Skin epidermis (tissue), 12 donors: ENCODE results near the gene FOXA3.
"Not testable (repeated sequence)": the region's sequence is repeated elsewhere in the genome, so short reads cannot be mapped to it uniquely, and the experiment has no call there.

Experiments
- H3K27ac ChIP-seq, 21 experiments: fragments of 200-600 bp; sonication (generic) in 11 of 21; one replicate each; pipeline ENCODE4 v1.5.0; 2020; ENCODE audit warnings: mild to moderate bottlenecking in 3 of 21, inconsistent platforms in 2 of 21, moderate library complexity in 2 of 21
- H3K4me3 ChIP-seq, 7 experiments: fragments of 200-600 bp; sonication (generic) in 2 of 7; one replicate each; pipeline ENCODE4 v1.5.0; 2020; ENCODE audit warnings: inconsistent platforms in 2 of 7, mild to moderate bottlenecking in 2 of 7, moderate library complexity in 1 of 7

The FOXA3 gene

DNA sequence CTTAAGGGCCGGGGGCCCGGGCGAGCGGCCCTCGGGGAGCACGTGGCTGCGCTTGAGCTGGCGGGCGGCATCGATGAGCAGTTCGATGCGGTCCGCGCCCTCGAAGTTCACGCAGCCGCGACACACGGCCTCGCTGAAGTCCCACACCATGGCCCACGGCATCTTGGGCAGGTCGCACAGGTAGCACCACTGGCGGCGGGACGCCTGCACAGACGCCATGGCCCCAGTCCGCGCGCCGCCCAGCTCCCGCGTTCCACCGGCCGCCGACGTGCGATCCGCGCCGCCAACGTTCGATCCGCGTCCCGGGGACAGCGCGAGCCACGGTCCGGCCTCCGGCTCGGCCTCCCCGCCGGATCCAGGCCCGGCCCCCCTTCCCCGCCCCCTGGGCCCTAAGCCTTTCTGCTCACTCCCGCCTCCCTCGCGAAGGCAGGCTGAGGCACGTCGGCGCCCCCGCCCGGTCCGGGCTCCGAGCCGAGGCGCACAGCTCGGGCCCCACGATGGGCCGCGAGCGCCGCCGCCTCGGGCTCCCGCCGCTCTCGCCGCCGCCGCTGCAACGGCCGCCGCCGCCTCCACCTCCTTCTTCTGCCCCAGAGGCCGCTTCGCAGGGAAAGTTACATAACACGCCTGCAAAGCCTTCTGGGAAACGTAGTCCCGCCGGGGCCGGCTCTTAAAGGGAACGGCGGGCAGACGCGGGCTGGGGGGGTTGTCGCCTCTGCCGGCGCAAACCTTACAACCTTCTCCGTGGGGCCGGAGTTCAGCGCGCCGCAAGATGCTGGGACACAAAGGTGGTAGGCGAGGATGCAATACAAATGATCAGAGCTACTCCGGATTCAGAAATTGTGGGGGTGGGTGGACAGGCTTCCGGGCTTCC, 21.7 kb downstream of the FOXA3 start, which contains the start of gene IRF2BP1:
IRF2BP1 (minus strand) TSS at position 586 of the 871 bp plus-strand sequence; CDS start at position 219, 367 bp downstream.
- Histone ChIP-seq H3K4me3 (peak within 1 kb of the TSS; percentile 42 to 93 (median 74)), H3K27ac (peak within 1 kb of the TSS; percentile 59 to 97 (median 88))

DNA sequence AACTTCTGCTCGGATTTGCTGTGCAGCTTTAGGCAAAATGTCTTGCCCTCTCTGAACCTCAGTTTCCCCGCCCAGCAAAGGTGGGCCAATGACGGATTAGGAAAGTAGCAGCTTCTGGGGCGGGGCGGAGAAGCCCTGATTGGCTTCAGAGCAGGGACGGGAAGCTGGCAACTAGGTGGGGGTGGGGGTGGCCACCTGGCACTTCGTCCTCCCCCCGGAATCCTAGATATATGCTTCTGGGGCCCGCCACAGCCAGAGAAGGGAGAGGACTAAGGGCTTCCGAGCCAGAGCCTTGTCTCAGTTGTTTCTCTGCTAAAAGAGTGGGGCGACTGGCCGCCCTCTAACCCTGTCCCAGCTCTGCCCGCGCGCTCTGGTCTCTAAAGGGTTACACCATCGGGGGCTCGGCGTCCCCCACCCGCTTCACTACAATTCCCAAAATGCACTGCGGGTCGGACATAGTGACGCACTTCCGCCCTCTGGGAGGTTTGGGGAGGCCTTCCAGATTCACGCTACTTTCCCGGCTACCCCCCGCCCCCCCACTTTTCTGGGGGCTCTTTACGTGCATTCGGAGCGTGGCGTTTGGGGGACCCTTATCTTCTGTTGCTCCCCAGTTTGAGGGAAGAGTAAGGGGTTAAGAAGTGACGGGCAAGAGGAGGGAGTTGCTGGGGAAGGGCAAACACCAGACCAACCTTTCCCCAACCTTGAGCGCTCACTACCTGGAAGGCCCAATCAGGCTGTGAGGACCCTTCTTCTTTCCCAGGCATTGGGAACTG, 22.5 kb downstream of the FOXA3 start:
- Histone ChIP-seq H3K27ac (peak overlapping the region in 20 of 21 experiments; percentile 70 to 97 (median 88)), H3K4me3 (peak overlapping the region; percentile 42 to 93 (median 74))

DNA sequence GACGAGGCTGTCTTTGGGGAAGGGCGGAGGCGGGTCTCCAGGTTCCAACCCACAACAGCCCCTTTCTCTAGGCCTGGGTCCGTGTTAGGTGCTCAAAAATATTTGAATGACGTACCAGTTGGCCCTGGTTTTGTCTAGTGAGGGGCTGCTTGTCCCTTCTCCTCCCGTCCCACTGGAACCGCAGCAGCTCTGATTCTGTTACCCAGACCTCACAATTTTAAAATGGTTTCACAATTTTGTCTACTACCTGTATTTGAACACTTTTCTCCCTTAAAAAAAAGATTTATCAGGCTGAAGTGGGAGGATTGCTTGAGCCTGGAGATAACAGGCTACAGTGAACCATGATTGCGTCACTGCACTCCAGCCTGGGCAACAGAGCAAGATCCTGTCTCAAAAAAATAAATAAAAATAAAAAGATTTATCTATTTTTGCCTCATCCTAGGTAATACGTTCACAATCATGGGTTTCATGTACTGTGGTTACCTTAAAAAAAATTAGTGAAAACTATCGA, 23.1 kb downstream of the FOXA3 start:
- Histone ChIP-seq H3K27ac (peak overlapping the region in 20 of 21 experiments; percentile 70 to 97 (median 88)), H3K4me3 (peak overlapping the region; percentile 42 to 93 (median 74))

DNA sequence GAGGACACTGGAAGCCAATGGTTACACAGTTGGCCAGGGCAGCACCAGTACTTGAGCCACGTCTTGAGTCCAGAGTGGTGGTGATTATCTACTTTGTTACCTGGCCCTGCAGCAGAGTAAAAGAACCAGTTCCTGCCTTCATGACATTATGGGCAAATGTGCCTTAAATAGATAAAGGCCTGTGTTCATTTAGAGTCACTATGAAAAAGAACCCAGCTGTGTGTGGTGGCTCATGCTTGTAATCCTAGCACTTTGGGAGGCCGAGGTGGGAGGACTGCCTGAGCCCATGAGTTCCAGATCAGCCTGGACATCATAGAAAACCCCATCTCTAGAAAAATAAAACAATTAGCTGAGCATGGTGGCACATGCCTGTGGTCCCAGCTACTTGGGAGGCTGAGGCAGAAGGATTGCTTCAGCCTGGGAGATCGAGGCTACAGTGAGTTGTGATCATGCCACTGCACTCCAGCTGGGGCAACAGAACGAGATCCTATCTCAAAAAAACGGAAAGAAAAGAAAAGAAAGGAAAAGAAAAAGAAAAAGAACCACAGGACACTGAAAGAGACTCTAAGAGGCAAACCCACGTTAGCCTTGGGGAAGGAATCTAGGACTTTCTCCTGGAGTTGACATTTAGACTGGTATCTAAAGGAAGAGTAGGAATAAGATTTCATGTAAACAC, 25.2 kb downstream of the FOXA3 start:
- no peak overlapping the region for H3K4me3 ChIP-seq
- H3K27ac ChIP-seq, result no peak overlapping the region

DNA sequence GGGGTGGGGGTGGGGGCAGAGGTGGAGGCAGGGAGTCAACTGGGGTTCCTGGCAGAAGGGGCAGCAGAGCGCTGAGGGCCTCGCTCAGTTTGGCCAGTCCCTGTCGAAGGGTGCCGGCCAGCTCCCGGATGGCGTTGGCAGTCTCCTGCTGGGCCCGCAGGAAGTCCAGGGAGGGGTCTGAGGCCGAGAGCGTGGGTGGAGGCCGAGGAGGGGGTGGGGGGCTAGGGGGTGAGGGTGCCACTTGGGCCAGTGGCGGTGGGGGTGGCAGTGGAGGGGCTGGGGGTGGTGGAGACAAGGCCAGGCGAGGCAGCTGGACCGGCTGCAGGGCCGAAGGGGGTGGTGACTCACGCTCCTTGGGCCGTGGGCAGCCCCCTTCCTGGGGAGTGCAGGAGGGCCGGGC, 26.8 kb downstream of the FOXA3 start:
- Histone ChIP-seq H3K27ac (no peak overlapping the region), H3K4me3 (no peak overlapping the region)

DNA sequence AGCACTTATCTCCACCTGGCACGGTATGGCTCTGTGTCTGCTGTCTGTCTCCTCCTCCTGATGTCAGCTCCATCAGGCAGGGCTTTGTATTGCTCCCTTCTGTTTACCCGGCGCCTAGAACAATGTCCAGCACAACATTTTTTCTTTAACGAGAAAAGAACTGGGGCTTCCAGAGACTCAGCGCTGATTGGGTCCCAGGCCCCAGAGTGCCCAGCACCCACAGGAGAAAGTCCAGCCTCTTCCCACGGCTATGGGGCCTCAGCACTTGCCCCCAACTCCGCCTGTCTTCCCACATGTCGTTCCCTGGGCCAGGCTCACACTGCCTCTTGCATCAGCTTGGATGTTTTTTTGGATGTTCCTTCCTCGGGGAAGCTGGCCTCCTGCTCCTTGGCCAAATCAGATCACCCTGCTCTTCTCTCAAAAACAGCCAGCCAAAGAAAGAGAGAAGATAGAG, 31.4 kb downstream of the FOXA3 start:
- no peak overlapping the region for H3K27ac ChIP-seq
- no peak overlapping the region for H3K4me3 ChIP-seq

DNA sequence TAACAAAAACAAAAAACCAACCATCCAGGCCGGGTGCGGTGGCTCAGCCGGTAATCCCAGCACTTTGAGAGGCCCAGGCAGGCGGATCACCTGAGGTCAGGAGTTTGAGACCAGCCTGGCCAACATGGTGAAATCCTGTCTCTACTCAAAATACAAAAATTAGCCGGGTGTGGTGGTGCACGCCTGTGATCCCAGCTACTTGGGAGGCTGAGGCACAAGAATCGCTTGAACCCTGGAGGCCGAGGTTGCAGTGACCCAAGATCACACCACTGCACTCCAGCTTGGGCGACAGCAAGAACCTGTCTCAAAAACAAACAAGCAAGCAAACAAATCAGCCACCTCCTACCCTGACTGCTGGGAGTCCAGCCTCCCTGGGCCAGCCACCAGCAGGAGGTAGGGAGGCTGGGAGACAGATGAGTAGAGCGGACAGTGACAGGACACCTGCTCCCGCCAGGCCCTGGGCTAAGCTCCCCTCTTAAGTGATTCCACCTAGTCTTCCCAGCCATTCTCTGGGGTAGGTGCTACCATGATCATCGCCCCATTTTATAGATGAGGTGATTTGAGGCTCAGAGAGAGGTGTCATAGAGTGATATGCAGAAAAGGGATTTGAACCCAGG, 32.0 kb downstream of the FOXA3 start:
- H3K4me3 ChIP-seq, H3K27ac ChIP-seq: not testable (repeated sequence)

- no peak overlapping the region for H3K4me3 ChIP-seq
- no peak overlapping the region for H3K27ac ChIP-seq
These were observed 33.2 kb downstream of the FOXA3 start for GRCh38 chr19:45897261-45897812.

DNA sequence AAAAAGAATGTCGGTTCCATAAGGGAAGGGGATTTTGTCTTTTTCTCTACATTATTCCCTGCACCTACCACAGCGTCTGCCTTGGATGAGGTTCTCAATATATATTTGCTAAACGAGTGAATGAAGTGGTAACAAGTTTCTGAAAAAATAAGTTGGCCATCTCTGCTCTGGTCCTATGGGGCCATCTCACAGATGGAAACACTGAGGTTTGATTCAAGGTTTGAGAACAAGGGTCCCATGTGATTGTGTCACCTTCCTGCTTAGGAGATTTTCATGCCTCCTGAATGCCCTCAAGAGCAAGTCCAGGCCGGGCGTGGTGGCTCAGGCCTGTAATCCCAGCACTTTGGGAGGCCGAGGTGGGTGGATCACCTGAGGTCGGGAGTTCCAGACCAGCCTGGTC, 35.1 kb downstream of the FOXA3 start:
- Histone ChIP-seq H3K27ac (no peak overlapping the region), H3K4me3 (no peak overlapping the region)

- Histone ChIP-seq H3K27ac (no peak overlapping the region), H3K4me3 (no peak overlapping the region)
These were observed 35.9 kb downstream of the FOXA3 start for GRCh38 chr19:45899919-45900589.

GRCh38 chr19:45900738-45901431, 36.8 kb downstream of the FOXA3 start:
- H3K27ac ChIP-seq, result peak overlapping the region in 6 of 21 experiments; percentile 18 to 83 (median 51)
- H3K4me3 ChIP-seq, result peak overlapping the region; percentile 57 to 83 (median 67)

GRCh38 chr19:45901432-45901911, 37.3 kb downstream of the FOXA3 start:
- Histone ChIP-seq H3K4me3 (peak overlapping the region; percentile 57 to 83 (median 67)), H3K27ac (peak overlapping the region in 13 of 21 experiments; percentile 18 to 90 (median 65))

GRCh38 chr19:45901912-45902650, 38.0 kb downstream of the FOXA3 start, which contains the start of gene MYPOP:
TSS of gene MYPOP (minus strand) at chr19:45902613. CDS start at chr19:45901773, 840 bp downstream.
- H3K27ac ChIP-seq, result peak within 1 kb of the TSS in 20 of 21 experiments; percentile 40 to 90 (median 74)
- H3K4me3 ChIP-seq, result peak within 1 kb of the TSS; percentile 57 to 83 (median 67)

GRCh38 chr19:45902651-45903625, 38.8 kb downstream of the FOXA3 start:
- Histone ChIP-seq H3K27ac (peak overlapping the region in 20 of 21 experiments; percentile 40 to 90 (median 74)), H3K4me3 (peak overlapping the region; percentile 57 to 83 (median 67))

GRCh38 chr19:45905011-45905410, 40.9 kb downstream of the FOXA3 start:
- H3K4me3 ChIP-seq, result no peak overlapping the region
- H3K27ac ChIP-seq, result no peak overlapping the region

- no peak overlapping the region for H3K4me3 ChIP-seq
- H3K27ac ChIP-seq, result no peak overlapping the region
These were observed 42.1 kb downstream of the FOXA3 start for GRCh38 chr19:45906221-45906620.
